ENCODE data around the gene FOXA2.
"Not testable (repeated sequence)": the region's sequence is repeated elsewhere in the genome, so short reads cannot be mapped to it uniquely, and the experiment has no call there.

The FOXA2 gene

DNA sequence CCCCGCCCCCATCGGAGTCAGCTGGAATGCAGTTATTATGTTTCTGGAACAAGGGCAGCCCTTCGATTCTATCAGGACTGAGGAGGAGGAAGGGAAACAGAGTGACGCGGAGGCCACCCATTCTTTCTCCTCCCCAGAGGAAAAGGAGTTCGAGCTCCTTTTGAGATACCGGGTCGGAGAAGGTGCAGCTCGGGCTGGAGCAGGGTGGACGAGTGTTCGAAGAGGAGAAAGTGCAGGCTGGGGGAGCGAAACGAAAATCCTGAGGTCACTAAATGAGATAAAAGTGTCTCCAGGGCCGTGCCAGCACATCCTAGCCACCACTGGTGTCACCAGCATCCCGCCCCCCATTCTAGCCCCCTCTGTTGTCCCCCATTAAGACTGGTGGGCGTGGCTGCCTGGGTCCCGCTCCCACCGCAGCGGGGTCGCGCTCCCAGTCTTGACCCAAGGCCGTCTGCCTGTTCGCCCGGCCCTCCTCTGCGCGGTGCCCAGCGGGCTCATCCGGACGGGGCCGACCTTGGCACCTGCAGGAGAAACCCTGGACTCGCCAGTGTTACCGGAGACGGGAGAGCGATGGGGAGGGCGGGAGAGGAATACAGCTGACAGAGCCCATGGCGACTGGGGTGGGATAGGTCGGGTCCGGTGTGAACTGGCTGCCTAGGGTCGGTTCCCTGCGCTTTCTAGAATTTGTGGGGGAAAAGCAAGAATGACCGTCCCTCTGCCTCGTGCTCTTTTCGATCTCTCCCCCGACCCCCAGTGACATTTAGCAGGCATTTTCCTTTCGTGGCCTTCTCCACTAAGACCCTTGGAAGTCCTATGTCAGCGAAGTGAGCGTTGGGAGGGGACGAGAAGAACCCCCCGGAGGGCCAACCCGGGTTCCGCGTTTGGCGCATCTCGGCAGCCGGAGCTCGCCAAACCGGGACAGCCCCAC lies 16.2 kb downstream of the FOXA2 start:
- FAIRE-seq, result no peak

DNA sequence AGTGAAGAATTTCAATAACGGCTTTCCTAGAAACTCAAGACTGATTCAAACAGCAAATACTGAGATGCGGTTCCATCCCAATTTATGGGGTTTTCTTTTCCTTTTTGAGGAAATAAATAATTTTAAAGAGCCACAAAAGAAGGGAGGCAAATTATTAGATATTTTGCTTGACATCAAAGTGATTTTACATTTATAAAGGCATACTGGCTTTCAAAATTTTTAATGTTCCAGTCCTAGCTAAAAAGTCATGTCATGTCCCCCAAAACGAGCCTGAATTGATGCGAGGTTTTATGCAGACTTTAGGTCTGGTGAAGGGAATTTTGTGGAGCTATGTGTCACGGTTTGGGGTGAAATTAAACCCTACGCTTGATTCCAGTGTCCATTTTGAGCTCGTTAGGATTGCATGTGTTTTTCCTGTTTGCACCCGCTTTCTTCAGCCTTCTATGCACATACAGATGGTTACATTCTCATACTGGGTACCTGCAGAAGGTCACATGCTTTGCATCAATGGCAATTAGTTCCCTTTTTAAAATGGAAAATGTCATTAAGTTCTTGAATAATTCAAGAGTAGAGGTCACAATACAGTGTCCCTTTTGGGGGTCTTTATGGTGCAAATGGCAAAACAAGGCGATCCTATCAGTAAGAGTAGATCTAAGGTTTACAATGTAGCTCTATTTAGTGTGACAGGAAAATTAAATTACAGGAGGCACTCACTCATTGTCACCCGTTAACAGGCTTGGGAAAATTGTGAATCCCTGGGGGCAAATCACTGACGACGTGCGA lies 17.3 kb downstream of the FOXA2 start:
- FAIRE-seq, result no peak

DNA sequence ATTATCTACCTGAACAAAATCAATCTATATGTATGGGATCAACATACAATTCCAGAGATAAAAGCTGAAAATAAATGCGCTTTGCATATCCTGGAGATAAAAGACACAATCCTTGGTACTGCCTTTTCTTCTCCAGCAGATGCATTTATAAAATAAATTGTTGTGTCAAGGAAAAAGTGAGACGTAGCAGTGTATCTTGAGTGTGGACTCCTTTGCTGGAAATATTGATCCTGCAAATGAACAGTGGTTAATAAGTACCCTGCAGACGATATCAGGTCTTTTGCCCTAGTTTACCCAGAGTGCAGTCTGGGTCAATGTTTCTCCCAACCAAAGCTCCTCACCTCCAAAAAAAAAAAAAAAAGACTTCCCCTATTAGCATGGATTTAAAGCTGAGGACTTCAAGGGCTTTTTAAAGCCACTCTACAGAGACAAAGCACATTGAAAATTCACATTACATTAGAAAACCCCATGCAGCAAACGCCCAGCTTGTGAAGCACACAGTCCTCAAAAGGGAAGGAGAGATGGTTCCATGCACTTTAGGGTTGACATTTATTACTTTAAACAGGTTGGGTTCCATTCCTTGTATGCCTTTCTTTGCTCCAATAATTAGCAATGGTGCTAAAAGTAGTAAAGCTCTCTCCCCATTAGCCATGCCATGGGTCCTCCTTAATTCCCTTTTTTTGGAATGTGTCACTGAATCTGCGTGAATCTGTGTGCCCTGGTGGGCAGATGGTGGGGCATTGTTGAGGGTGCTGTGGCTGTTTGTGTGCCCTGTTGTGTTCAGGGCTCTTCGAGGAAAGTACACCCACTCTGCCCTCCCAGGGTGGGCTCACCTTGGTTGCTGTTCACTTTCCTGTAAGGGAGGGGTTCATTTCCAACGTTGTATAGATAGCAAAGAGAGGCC lies 21.1 kb downstream of the FOXA2 start:
- FAIRE-seq, result no peak

DNA sequence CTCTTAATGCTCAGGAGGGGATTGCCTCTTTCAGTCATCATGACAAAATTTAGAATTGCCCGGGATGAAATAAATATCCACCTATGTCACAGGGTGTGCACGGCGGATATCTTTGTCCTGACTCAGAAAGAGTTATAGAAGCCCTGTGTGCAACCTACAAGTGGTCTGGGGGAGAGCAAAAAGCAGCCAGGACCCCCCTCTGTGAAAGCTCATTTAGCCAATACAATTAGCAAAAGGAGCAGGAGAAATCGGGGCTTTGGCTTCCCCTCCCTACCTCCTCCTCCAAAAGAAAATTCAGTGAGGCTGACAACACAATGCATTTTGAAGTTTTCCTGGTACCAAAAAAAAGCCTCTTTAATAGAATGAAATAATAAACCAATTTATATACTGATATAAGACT lies 21.8 kb downstream of the FOXA2 start:
- FAIRE-seq, result no peak

DNA sequence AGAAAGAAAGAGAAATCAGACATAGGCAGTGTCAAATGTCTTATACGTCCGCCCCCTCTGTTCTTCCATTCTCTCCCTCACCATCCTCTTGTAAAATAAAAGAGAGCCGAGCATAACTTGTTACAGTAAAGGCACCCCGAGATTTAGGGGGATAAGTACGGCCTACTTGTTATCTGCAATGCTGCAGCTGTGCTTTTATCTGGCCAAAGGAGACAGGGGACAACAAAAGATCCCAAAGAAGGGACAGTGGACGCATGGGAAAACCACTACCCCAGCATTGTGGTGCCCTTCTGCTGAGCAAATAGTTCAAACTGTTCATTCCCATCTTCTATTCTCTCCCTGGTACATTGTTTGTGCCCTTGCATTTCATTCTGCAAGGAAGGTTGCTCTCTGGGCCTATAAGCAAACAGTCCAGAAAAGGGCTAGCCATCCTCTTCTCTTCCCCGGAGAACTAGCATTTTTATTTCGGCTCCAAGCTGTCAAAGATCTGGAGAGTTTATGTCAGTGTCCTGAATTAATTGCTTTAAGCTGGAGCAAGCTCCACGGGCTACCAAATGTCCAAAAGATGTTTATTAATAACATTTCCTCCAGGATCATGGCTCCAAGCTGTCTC lies 22.3 kb downstream of the FOXA2 start:
- no peak for FAIRE-seq

DNA sequence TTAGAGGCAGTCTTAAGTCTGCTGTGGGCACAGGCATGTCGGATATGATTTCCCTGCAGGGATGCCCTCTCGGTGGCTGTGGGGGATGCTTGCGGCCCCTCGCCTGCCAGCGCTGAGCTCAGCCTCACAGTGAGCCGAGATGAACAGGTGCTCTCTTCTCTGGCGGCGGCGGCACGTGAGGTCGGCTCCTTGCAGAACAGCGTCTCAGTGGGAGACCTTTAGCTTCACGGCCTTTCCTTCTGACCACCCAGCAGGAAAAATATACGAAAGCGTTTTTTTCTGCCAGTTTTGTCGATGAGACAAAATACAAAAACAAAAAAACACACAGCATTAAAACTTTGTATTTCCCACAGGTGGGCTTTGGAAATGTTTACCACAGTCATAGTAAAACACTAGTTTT lies 23.6 kb downstream of the FOXA2 start:
- no peak for FAIRE-seq

DNA sequence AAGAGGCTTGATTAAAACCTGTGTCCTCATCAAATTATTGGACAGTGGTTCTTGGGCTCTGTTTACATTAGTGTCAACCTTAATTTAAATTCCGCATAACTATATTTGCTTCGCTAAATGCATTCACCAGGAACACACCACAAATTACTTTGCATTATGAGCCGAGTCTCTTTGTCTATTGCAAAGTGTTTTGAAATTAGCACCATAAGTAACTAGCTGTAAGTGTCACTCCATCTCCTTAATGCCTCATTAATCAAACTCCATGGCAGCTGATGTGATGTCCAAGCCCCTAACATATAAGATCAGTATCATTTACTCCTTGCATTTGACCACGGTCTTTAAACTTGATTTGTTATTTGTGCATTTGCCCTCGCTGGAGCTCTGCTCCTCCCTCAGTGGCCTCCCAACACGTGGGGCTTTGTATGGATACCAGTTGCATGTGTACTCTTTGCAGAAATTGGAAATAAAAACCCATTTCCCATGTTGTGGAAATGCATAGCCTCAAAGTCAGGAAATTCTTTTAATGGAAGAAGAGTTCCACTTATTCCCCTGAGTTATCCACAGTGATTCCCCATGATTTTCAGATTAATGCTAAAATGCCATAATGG lies 24.6 kb downstream of the FOXA2 start:
- no peak for FAIRE-seq

DNA sequence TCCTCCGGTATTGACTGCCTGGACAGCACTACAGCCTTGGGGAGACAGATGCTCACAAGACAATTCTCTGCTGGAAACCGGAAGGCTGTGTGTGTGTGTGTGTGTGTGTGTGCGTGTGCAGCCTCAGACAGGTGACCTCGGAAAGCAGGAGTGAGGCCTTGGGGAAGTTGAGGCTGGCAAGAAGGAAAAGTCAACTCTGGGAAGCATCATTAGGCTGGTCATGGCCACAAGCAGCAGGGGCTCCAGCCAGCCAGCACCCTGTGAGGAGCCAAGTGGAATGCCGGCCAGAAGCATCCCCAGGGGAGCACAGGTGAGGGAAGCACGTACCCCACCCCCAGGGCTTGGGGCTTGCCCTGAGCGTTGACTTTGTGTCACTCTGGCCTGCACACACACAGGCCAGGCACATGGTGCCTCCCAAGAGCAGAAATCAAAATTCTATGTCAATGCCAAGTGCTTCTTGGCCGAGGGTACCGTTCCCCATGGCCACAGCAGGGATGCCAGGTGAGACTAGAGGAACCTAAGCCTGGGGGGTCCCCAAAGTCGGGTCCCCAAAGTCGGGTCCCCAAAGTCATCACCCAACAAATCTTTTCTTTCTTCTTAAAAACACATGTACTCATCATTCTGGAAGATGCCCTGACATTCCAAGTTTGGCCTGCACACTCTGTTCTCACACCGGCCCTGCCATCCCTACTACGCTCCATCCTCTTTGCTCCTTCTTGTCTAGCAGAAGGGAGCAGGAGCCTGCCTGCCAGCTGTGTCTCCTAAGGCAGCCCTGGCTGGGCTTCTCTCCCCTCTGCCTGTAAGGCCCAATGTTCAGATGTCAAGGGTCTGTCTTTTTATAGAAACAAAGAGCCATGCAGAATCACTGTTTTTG lies 26.7 kb downstream of the FOXA2 start:
- FAIRE-seq, result no peak

DNA sequence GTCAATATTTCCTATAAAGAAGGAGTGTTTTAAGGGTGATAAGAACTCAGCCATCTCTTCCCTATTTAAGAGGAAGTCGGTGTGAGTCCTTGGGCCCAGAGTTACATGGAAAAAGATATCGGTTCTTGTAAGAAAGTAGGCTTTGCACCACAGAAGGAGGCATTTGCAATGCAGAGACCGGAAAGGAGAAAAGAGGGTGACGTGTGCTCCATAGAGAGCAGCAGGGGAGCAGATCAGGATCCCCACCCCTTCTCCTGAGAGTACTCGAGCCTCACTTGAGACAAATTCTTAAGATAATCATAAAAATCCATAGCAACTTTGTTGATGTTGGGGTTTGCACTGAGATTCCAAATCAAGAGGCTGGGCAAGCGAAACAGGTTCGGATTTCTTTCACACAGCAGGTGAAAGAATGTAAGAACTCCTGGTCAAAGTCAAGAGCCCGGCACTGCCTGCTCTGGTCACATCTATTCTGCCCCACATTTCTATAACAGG lies 27.8 kb downstream of the FOXA2 start:
- FAIRE-seq, result no peak

DNA sequence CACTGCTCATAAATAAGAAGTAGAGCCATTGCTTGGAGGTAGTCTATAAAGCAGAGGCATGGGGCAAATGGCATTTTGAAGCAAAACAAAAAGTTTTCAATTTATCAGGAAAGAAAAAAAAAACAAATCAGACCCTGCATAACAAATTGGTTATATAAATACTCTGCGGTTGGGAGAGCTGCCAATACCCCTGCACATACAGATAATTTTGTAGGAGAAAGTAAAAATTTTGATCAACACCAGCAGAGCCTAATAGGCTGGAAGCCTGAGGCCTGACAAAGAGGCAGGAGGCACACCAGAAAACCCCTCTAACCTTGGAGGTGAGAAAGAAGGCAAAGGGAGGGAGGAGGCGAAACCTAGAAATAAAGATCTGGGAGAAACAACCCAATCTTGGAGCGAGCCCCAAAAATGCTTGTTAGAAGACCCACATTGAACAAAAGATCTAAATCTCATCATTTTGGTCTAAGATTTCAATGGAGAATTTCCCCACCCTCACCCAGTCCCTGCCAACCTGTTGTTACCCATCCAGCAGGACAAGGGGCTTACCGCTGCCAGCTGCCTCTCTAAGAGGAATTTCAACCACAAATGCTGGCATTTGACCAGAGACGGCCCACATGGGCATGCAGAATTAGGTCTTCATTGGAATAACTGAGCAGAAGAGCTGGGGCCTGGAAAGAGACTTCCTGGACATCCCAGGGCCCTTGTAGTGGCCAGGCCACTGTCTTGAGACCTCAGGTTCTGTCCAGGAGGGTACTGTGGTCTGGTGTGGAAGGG lies 28.4 kb downstream of the FOXA2 start:
- FAIRE-seq, result no peak

DNA sequence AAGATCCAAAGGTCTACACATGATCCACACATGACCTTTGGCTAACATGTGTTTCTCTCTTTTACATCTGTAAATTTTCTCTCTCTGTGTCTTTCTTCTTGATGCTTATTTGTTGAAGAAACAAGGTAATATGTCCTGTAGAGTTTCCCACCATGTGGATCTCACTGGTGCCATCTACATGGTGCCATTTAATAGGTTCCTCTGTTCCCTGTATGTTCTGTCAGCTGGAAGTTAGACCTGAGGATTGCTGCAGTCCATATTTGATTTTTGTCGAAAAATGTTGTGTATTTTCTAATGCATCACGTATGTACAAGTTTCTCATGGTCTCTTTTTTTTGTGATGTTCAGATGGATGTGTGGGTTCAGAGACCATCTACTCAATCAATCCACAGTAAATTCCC lies 30.0 kb downstream of the FOXA2 start:
- FAIRE-seq, result no peak

DNA sequence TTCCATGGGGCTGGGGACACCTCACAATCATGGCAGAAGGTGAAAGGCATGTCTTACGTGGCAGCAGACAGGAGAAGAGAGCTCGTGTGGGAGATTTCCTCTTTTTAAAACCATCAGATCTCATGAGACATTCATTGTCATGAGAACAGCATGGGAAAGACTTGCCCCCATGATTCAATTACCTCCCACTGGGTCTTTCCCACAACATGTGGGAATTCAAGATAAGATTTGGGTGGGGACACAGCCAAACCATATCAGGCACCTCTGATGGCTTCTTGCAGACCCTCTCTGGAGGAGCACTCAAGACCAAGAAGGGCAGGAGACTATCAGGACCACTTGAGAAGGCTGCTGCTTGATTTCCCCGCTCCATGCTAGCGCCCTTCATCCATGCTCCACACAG lies 33.9 kb downstream of the FOXA2 start:
- FAIRE-seq, result not testable (repeated sequence)

DNA sequence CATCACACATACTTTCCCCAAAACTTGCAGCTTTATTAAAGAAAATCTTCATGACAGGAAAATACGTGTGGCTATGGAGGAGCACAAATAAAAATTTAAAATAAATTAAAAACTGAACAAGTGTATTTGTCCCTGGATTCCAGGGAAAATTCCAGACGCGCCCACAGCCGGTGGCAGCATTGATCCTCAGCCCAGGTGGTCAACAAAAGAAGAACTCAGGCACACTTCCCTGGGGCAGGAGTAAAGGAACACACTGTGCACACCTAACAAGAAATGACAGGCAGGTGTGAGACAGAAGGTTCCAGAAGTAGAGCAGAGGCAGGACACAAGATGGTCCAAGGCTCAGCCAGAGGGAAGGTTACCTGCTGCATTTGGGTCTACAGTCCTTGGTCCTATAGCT lies 36.3 kb downstream of the FOXA2 start:
- no peak for FAIRE-seq

DNA sequence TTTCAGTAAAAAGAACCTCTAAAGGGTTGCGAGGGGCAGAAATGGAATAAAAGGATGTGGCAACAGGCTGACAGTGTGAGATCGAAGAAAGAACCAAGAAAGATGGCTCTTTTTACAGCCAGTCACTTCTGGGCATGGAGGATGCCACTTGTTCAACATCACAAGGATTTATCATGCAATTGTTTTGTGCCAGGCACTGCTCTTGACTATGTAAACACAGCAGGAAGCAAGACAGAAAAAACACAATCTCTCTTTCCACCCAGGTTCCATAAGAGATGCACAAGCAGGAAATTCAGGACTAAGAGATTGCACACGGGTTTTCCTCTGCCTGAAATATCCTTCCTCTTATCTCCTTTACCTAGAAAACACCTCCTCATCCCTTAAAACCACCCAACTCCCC lies 38.0 kb downstream of the FOXA2 start:
- no peak for FAIRE-seq

DNA sequence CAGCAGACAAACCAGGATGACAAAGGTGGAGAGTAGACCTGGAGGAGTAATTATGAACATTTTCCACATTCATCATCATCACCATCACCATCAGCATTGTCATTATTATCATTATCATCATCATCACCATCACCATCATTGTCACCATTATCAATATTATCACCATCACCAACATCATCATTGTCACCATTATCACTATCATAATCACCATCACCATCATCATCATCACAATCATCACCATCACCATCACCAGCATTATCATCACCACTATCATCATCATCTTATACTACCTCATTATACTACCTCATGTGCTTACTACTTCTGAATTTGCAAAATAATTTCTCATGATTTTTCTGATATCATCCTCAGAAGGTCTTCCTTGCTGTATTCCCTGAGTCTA lies 39.3 kb downstream of the FOXA2 start:
- FAIRE-seq, result no peak

DNA sequence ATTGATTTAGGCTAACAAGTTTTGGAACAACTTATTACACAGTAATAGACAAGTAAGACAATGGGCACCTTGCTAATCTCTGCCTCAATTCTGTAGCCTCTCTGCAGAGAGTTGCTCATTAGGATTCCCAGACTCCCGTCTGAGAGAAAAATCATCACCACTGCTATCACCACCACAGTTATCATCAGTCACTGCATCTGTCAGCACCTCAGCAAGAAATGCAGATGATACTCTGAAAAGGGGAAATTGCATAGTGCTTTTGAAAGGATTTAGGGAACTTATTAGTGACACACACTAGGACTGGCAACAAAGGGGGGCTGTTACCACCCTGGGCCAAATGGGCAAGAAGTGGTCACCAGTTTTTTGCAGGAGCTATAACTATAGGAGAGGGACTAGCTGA lies 39.9 kb downstream of the FOXA2 start:
- no peak for FAIRE-seq

DNA sequence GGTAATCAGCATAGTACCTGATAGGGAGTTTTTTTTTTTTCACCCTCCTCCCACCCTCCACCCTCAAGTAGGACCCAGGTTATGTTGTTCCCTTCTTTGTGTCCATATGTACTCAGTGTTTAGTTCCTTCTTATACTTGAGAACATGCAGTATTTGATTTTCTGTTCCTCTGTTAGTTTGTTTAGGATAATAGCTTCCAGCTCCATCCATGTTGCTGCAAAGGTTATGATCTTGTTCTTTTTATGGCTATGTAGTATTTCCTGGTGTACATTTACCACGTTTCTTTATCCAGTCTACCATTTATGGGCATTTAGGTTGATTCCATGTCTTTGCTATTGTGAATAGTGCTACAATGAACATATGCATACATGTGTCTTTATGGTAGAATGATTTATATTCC lies 41.9 kb downstream of the FOXA2 start:
- no peak for FAIRE-seq

DNA sequence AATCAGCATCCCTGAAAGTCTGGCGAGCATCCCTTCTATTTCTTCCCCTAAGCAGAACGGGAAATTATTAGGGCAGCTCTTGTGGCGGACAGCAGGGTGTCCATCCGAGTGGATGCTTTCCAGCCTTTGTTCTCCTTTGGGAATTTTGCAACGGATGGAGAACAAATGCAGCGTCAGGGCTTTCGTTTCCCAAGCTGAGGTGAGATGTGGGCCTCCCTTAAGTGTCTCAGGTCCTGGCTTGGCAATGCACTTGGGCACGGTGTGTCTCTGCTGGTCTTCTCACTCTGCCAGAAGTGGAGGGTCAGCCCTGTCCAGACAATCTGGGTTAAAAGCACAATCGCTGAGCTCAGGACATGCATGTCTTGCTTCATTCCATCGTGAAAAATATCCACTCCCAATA lies 43.5 kb downstream of the FOXA2 start:
- FAIRE-seq, result no peak

DNA sequence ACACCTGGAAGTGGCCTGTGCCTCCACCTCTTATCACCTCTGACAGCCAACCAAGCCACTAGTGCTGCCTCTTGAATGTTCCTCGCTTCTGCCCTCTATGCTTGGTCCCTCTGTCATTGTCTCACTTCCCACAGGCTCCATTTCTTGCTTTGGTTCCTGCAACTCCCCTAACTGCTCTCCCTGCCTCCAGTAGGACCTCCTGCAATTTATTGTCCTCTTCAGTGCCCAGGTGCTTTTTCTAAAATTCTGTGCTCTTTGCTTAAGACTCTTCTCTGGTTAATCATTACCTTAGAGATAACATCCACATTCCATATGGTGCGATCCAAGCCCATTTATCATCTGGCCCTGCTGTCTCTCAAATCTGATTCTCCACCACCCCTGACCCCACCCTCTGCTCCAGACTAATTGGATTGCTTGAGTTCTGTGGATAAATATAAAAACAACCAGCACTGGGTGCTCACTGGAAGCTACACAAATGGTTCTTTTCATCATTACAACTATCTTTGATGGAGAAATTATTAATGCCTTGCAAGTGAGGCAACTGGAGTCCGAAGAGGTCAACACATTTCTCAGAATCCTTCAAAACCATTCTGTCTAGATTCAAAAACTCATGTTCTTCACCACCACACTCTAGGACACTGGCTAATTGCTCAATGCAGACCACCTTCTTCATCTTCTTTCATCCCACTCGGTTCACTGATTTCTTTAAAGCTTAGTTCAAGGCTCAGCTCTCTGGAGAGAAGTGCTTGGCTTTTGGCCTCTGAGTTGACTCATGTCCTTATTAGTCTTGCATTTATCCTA lies 47.2 kb downstream of the FOXA2 start:
- FAIRE-seq, result no peak

Measured in islet of Langerhans (tissue), 1 donor.